ENCODE results near the gene SMAD6.

Gene SMAD6

GRCh38 chr15:66783725-66784124 lies 81.7 kb downstream of the SMAD6 start:
- Histone ChIP-seq H3K9me3 (no peaks in the 10 kb centered on the region), H3K27me3 (no peaks in the 10 kb centered on the region), H3K36me3 (peaks cover 26% of the 10 kb centered on the region), H3K4me1 (no peaks in the 10 kb centered on the region), H3K4me3 (ENCODE audit: low read depth, low read length) (no peak overlapping the region)
- TF ChIP-seq CTCF (IDR thresholded peaks at IDR 0.05; ENCODE audit: low read depth, low read length) = no peak
- DNase-seq = no peak

GRCh38 chr15:66784174-66784573 lies 82.1 kb downstream of the SMAD6 start:
- no peak for DNase-seq
- TF ChIP-seq CTCF (IDR thresholded peaks at IDR 0.05; ENCODE audit: low read depth, low read length) = no peak

GRCh38 chr15:66785637-66786036 lies 83.6 kb downstream of the SMAD6 start:
- Histone ChIP-seq H3K4me1 (no peaks in the 10 kb centered on the region), H3K27me3 (no peaks in the 10 kb centered on the region), H3K9me3 (no peaks in the 10 kb centered on the region), H3K4me3 (ENCODE audit: low read depth, low read length) (no peak overlapping the region), H3K36me3 (peaks cover 20% of the 10 kb centered on the region)
- no peak for TF ChIP-seq CTCF (IDR thresholded peaks at IDR 0.05; ENCODE audit: low read depth, low read length)
- DNase-seq = no peak

More at GRCh38 chr15:66784174-66784573, 82.1 kb downstream of the SMAD6 start:
- Histone ChIP-seq H3K27me3 (no peaks in the 10 kb centered on the region), H3K36me3 (peaks cover 26% of the 10 kb centered on the region), H3K4me3 (ENCODE audit: low read depth, low read length) (no peak overlapping the region), H3K4me1 (no peaks in the 10 kb centered on the region), H3K9me3 (no peaks in the 10 kb centered on the region)

- no peaks in the 10 kb centered on the region for H3K9me3 ChIP-seq
- no peak overlapping the region for H3K4me3 ChIP-seq (ENCODE audit: low read depth, low read length)
- no peaks in the 10 kb centered on the region for H3K4me1 ChIP-seq
- peaks cover 15% of the 10 kb centered on the region for H3K36me3 ChIP-seq
- H3K27me3 ChIP-seq = no peaks in the 10 kb centered on the region
- no peak for TF ChIP-seq CTCF (IDR thresholded peaks at IDR 0.05; ENCODE audit: low read depth, low read length)
- no peak for DNase-seq
These were observed 84.2 kb downstream of the SMAD6 start for GRCh38 chr15:66786222-66786621.

- Histone ChIP-seq H3K4me1 (no peaks in the 10 kb centered on the region), H3K4me3 (ENCODE audit: low read depth, low read length) (no peak overlapping the region), H3K27me3 (no peaks in the 10 kb centered on the region), H3K36me3 (peaks cover 13% of the 10 kb centered on the region), H3K9me3 (no peaks in the 10 kb centered on the region)
- no peak for TF ChIP-seq CTCF (IDR thresholded peaks at IDR 0.05; ENCODE audit: low read depth, low read length)
- DNase-seq = no peak
These were observed 84.9 kb downstream of the SMAD6 start for GRCh38 chr15:66786708-66787488.

- Histone ChIP-seq H3K9me3 (no peaks in the 10 kb centered on the region), H3K4me3 (ENCODE audit: low read depth, low read length) (no peak overlapping the region), H3K27me3 (no peaks in the 10 kb centered on the region), H3K4me1 (no peaks in the 10 kb centered on the region), H3K36me3 (peaks cover 8% of the 10 kb centered on the region)
- DNase-seq = no peak
- no peak for TF ChIP-seq CTCF (IDR thresholded peaks at IDR 0.05; ENCODE audit: low read depth, low read length)
These were observed 85.4 kb downstream of the SMAD6 start for GRCh38 chr15:66787489-66787871.

All from BE2C (cell line).